IMR-90 (cell line): ENCODE results near the gene EOLA2.

ENCODE experiments used
- CEBPB ChIP-seq: IDR thresholded peaks from 2 replicates; pipeline ENCODE4 v1.6.1; 2012; ENCODE audit warnings: low read depth, low read length, improper control_type of control experiment
- TF ChIP-seq, protein P1 (sequence below): conservative IDR thresholded peaks from 2 replicates; pipeline ENCODE4 v1.5.1; 2012; ENCODE audit warnings: mild to moderate bottlenecking, low read depth, low read length, improper control_type of control experiment

DNA sequence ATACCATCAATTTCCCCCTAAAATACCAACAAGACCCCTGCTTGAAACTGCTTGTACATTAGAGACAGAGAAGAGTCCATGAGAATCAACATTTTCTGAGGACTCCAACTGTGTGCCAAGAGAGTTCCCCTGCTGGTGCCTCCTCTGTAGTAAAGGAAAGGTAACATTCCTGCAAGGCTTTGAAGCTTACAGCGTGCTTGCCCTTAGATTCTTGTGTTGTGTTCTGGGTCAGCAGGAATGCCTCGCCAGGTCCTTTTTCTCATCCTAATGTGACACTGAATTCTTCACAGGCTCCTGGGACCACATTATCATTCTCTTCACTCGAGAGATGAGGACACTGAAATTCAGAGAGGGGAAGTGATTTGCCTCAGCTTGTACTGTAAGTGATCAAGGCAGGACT, 9.7 kb upstream of the EOLA2 start:
- no peak for TF ChIP-seq CEBPB
- TF ChIP-seq, protein P1, sequence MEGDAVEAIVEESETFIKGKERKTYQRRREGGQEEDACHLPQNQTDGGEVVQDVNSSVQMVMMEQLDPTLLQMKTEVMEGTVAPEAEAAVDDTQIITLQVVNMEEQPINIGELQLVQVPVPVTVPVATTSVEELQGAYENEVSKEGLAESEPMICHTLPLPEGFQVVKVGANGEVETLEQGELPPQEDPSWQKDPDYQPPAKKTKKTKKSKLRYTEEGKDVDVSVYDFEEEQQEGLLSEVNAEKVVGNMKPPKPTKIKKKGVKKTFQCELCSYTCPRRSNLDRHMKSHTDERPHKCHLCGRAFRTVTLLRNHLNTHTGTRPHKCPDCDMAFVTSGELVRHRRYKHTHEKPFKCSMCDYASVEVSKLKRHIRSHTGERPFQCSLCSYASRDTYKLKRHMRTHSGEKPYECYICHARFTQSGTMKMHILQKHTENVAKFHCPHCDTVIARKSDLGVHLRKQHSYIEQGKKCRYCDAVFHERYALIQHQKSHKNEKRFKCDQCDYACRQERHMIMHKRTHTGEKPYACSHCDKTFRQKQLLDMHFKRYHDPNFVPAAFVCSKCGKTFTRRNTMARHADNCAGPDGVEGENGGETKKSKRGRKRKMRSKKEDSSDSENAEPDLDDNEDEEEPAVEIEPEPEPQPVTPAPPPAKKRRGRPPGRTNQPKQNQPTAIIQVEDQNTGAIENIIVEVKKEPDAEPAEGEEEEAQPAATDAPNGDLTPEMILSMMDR = no peak
